Activated naive CD8-positive, alpha-beta T cell treated with anti-CD3 and anti-CD28 coated beads for 36 hours (primary cell): ENCODE results near the gene TP53TG5. TPM values are rescaled to one million over a fixed set of nuclear protein-coding genes. Genes with fewer than 3 reads are reported as not detected.

Experiments used
- DNase-seq: peaks from one replicate; pipeline ENCODE4 v3.0.0; 2021
- H3K27ac Mint-ChIP-seq: one replicate; pipeline ENCODE4 v1.8.0; 2022; ENCODE audit warnings: mild to moderate bottlenecking, moderate library complexity, mixed read lengths
- H3K27me3 Mint-ChIP-seq: one replicate; pipeline ENCODE4 v1.8.0; 2022; ENCODE audit warnings: mild to moderate bottlenecking, mixed read lengths
- H3K36me3 Mint-ChIP-seq: one replicate; pipeline ENCODE4 v1.8.0; 2021; ENCODE audit warnings: mild to moderate bottlenecking, mixed read lengths
- H3K4me1 Mint-ChIP-seq: one replicate; pipeline ENCODE4 v1.8.0; 2021; ENCODE audit warnings: mixed read lengths
- H3K4me3 Mint-ChIP-seq: one replicate; pipeline ENCODE4 v1.8.0; 2022; ENCODE audit warnings: mild to moderate bottlenecking, moderate library complexity, mixed read lengths
- H3K9me3 Mint-ChIP-seq: one replicate; pipeline ENCODE4 v1.8.0; 2022; ENCODE audit warnings: mixed read lengths
- total RNA-seq, 2 experiments: library from RNA; stranded (reverse); gene quantifications; one replicate each; pipeline ENCODE4 v1.2.3, GENCODE V29; 2021

TP53TG5 gene
- total RNA-seq, 2 experiments from 2014 or later = 0.40 to 0.41 TPM

GRCh38 chr20:45347936-45348778 is 30.0 kb downstream of the TP53TG5 start, which contains the start of gene SDC4:
Gene SDC4, minus strand, starts transcription at chr20:45348424. Its CDS starts 40 bp downstream, at chr20:45348384.
- H3K27me3 Mint-ChIP-seq = peaks cover 35% of the 10 kb centered on the region
- H3K4me3 Mint-ChIP-seq = peak within 1 kb of the TSS; percentile 84
- peaks cover 10% of the 10 kb centered on the region for H3K36me3 Mint-ChIP-seq
- DNase-seq = peak; percentile 76
- H3K4me1 Mint-ChIP-seq = peaks cover 29% of the 10 kb centered on the region
- no peaks in the 10 kb centered on the region for H3K9me3 Mint-ChIP-seq
- peak within 1 kb of the TSS; percentile 74 for H3K27ac Mint-ChIP-seq

- Mint-ChIP-seq H3K27me3 (peaks cover 39% of the 10 kb centered on the region), H3K4me3 (peak overlapping the region; percentile 84), H3K4me1 (peaks cover 35% of the 10 kb centered on the region), H3K27ac (peak overlapping the region; percentile 68), H3K36me3 (peaks cover 10% of the 10 kb centered on the region), H3K9me3 (no peaks in the 10 kb centered on the region)
- DNase-seq = no peak
Measured at GRCh38 chr20:45347297-45347935, 30.7 kb downstream of the TP53TG5 start.

- no peak for DNase-seq
- Mint-ChIP-seq H3K27me3 (peaks cover 35% of the 10 kb centered on the region), H3K4me1 (peaks cover 35% of the 10 kb centered on the region), H3K27ac (peak overlapping the region; percentile 42), H3K36me3 (peaks cover 10% of the 10 kb centered on the region), H3K9me3 (no peaks in the 10 kb centered on the region), H3K4me3 (peak overlapping the region; percentile 84)
Measured at GRCh38 chr20:45346851-45347250, 31.3 kb downstream of the TP53TG5 start.

GRCh38 chr20:45346291-45346718 is 31.8 kb downstream of the TP53TG5 start:
- no peaks in the 10 kb centered on the region for H3K9me3 Mint-ChIP-seq
- peak overlapping the region; percentile 84 for H3K4me3 Mint-ChIP-seq
- peaks cover 10% of the 10 kb centered on the region for H3K36me3 Mint-ChIP-seq
- H3K27me3 Mint-ChIP-seq = peaks cover 35% of the 10 kb centered on the region
- no peak overlapping the region for H3K27ac Mint-ChIP-seq
- peaks cover 35% of the 10 kb centered on the region for H3K4me1 Mint-ChIP-seq
- DNase-seq = no peak

- peaks cover 35% of the 10 kb centered on the region for H3K4me1 Mint-ChIP-seq
- H3K36me3 Mint-ChIP-seq = peaks cover 10% of the 10 kb centered on the region
- peaks cover 35% of the 10 kb centered on the region for H3K27me3 Mint-ChIP-seq
- no peak overlapping the region for H3K4me3 Mint-ChIP-seq
- DNase-seq = no peak
- H3K9me3 Mint-ChIP-seq = no peaks in the 10 kb centered on the region
- no peak overlapping the region for H3K27ac Mint-ChIP-seq
Measured at GRCh38 chr20:45345104-45345936, 32.8 kb downstream of the TP53TG5 start.

- H3K27me3 Mint-ChIP-seq = peaks cover 35% of the 10 kb centered on the region
- no peaks in the 10 kb centered on the region for H3K9me3 Mint-ChIP-seq
- DNase-seq = no peak
- peaks cover 10% of the 10 kb centered on the region for H3K36me3 Mint-ChIP-seq
- H3K4me3 Mint-ChIP-seq = no peak overlapping the region
- H3K27ac Mint-ChIP-seq = no peak overlapping the region
- H3K4me1 Mint-ChIP-seq = peaks cover 33% of the 10 kb centered on the region
Measured at GRCh38 chr20:45344168-45344860, 33.8 kb downstream of the TP53TG5 start.

- H3K9me3 Mint-ChIP-seq = no peaks in the 10 kb centered on the region
- peaks cover 32% of the 10 kb centered on the region for H3K4me1 Mint-ChIP-seq
- peaks cover 10% of the 10 kb centered on the region for H3K36me3 Mint-ChIP-seq
- H3K27ac Mint-ChIP-seq = no peak overlapping the region
- H3K27me3 Mint-ChIP-seq = peaks cover 35% of the 10 kb centered on the region
- no peak overlapping the region for H3K4me3 Mint-ChIP-seq
- no peak for DNase-seq
Measured at GRCh38 chr20:45343532-45344167, 34.5 kb downstream of the TP53TG5 start.

- Mint-ChIP-seq H3K27me3 (peaks cover 35% of the 10 kb centered on the region), H3K4me3 (no peak overlapping the region), H3K27ac (no peak overlapping the region), H3K9me3 (no peaks in the 10 kb centered on the region), H3K36me3 (peaks cover 10% of the 10 kb centered on the region), H3K4me1 (peaks cover 30% of the 10 kb centered on the region)
- DNase-seq = no peak
Measured at GRCh38 chr20:45342855-45343531, 35.1 kb downstream of the TP53TG5 start.

- no peak for DNase-seq
- no peak overlapping the region for H3K4me3 Mint-ChIP-seq
- no peak overlapping the region for H3K27ac Mint-ChIP-seq
- H3K36me3 Mint-ChIP-seq = peaks cover 6% of the 10 kb centered on the region
- H3K4me1 Mint-ChIP-seq = peaks cover 25% of the 10 kb centered on the region
- no peaks in the 10 kb centered on the region for H3K9me3 Mint-ChIP-seq
- H3K27me3 Mint-ChIP-seq = peaks cover 29% of the 10 kb centered on the region
Measured at GRCh38 chr20:45341939-45342854, 35.9 kb downstream of the TP53TG5 start.

- H3K27me3 Mint-ChIP-seq = peaks cover 24% of the 10 kb centered on the region
- H3K27ac Mint-ChIP-seq = no peak overlapping the region
- H3K9me3 Mint-ChIP-seq = no peaks in the 10 kb centered on the region
- peaks cover 6% of the 10 kb centered on the region for H3K36me3 Mint-ChIP-seq
- peaks cover 19% of the 10 kb centered on the region for H3K4me1 Mint-ChIP-seq
- DNase-seq = no peak
- no peak overlapping the region for H3K4me3 Mint-ChIP-seq
Measured at GRCh38 chr20:45341579-45341938, 36.6 kb downstream of the TP53TG5 start.

- peaks cover 7% of the 10 kb centered on the region for H3K36me3 Mint-ChIP-seq
- H3K4me3 Mint-ChIP-seq = no peak overlapping the region
- H3K4me1 Mint-ChIP-seq = peaks cover 13% of the 10 kb centered on the region
- no peak overlapping the region for H3K27ac Mint-ChIP-seq
- DNase-seq = no peak
- H3K27me3 Mint-ChIP-seq = peaks cover 21% of the 10 kb centered on the region
- no peaks in the 10 kb centered on the region for H3K9me3 Mint-ChIP-seq
Measured at GRCh38 chr20:45340951-45341350, 37.2 kb downstream of the TP53TG5 start.

GRCh38 chr20:45340236-45340847 is 37.8 kb downstream of the TP53TG5 start:
- Mint-ChIP-seq H3K9me3 (no peaks in the 10 kb centered on the region), H3K4me3 (no peak overlapping the region), H3K27ac (no peak overlapping the region), H3K36me3 (peaks cover 9% of the 10 kb centered on the region), H3K4me1 (peaks cover 13% of the 10 kb centered on the region), H3K27me3 (peaks cover 18% of the 10 kb centered on the region)
- DNase-seq = no peak
